A549 (cell line): Measurements from ENCODE around the gene ZNF470.

Experiments
- BHLHE40 ChIP-seq: IDR thresholded peaks from 2 replicates; pipeline ENCODE4 v1.6.1; 2012; ENCODE audit warnings: low read depth, low read length, inconsistent platforms
- RFX5 ChIP-seq: fragments of 450-650 bp; IDR thresholded peaks from 2 replicates; pipeline ENCODE4 v1.7.1; 2014; ENCODE audit warnings: antibody characterized with exemption, mild to moderate bottlenecking, moderate library complexity
- TF ChIP-seq, protein P1 (sequence below): fragments of >200 bp; sonication (Bioruptor Twin); formaldehyde crosslinking; IDR thresholded peaks from 3 replicates; pipeline ENCODE4 v1.5.1; 2016
- TF ChIP-seq, protein P2 (sequence below): IDR thresholded peaks from 2 replicates; pipeline ENCODE4 v1.6.1; 2012

GRCh38 chr19:56543776-56544175 lies 23.5 kb upstream of the ZNF470 start:
- TF ChIP-seq, protein P1, sequence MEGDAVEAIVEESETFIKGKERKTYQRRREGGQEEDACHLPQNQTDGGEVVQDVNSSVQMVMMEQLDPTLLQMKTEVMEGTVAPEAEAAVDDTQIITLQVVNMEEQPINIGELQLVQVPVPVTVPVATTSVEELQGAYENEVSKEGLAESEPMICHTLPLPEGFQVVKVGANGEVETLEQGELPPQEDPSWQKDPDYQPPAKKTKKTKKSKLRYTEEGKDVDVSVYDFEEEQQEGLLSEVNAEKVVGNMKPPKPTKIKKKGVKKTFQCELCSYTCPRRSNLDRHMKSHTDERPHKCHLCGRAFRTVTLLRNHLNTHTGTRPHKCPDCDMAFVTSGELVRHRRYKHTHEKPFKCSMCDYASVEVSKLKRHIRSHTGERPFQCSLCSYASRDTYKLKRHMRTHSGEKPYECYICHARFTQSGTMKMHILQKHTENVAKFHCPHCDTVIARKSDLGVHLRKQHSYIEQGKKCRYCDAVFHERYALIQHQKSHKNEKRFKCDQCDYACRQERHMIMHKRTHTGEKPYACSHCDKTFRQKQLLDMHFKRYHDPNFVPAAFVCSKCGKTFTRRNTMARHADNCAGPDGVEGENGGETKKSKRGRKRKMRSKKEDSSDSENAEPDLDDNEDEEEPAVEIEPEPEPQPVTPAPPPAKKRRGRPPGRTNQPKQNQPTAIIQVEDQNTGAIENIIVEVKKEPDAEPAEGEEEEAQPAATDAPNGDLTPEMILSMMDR: no peak
- TF ChIP-seq BHLHE40 (no peak), RFX5 (no peak)
- TF ChIP-seq, protein P2, sequence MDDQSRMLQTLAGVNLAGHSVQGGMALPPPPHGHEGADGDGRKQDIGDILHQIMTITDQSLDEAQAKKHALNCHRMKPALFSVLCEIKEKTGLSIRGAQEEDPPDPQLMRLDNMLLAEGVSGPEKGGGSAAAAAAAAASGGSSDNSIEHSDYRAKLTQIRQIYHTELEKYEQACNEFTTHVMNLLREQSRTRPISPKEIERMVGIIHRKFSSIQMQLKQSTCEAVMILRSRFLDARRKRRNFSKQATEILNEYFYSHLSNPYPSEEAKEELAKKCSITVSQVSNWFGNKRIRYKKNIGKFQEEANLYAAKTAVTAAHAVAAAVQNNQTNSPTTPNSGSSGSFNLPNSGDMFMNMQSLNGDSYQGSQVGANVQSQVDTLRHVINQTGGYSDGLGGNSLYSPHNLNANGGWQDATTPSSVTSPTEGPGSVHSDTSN: no peak
